Lung (tissue), 12 donors: ENCODE measurements around the gene CENPP. TPM values are rescaled to one million over a fixed set of nuclear protein-coding genes. Genes with fewer than 3 reads are reported as not detected.

Source experiments
- ATAC-seq: fragments of 200-7000 bp; cut with Tn5 transposase; one replicate; pipeline ENCODE4 v1.9.1; 2020; ENCODE audit warnings: moderate number of reproducible peaks; ENCODE audit not compliant: insufficient read depth, low FRiP score
- DNase-seq, 3 donors: peaks; one replicate each; pipeline ENCODE4 v3.0.0-alpha.2; 2013 to 2017
- H3K27ac ChIP-seq, 2 donors: one replicate each; pipeline ENCODE4 v1.5.1; 2013; ENCODE audit warnings: mild to moderate bottlenecking in 2 of 2, moderate library complexity in 2 of 2, control low read depth in 1 of 2, inconsistent platforms in 1 of 2, low read depth in 1 of 2, low read length in 1 of 2
- H3K27me3 ChIP-seq, 3 donors: one replicate each; pipeline ENCODE4 v1.5.1; 2013; ENCODE audit warnings: low read length in 2 of 3; ENCODE audit not compliant: control insufficient read depth in 3 of 3, insufficient read depth in 3 of 3
- H3K36me3 ChIP-seq, 4 donors: one replicate each; pipeline ENCODE4 v1.5.1; 2013; ENCODE audit warnings: low read length in 4 of 4, mild to moderate bottlenecking in 1 of 4, moderate library complexity in 1 of 4; ENCODE audit not compliant: control insufficient read depth in 4 of 4, insufficient read depth in 4 of 4
- H3K4me1 ChIP-seq, 5 donors: one replicate each; pipeline ENCODE4 v1.5.1; 2013; ENCODE audit warnings: low read length in 5 of 5, mild to moderate bottlenecking in 2 of 5, moderate library complexity in 1 of 5; ENCODE audit not compliant: control insufficient read depth in 5 of 5, insufficient read depth in 5 of 5
- H3K4me3 ChIP-seq: one replicate; pipeline ENCODE4 v1.5.1; 2013; ENCODE audit warnings: mild to moderate bottlenecking, control low read depth, moderate library complexity
- H3K9ac ChIP-seq, 2 donors: one replicate each; pipeline ENCODE4 v1.5.1; 2013; ENCODE audit warnings: low read length in 2 of 2, control low read depth in 1 of 2; ENCODE audit not compliant: insufficient read depth in 1 of 2
- H3K9me3 ChIP-seq, 4 donors: one replicate each; pipeline ENCODE4 v1.5.1; 2013; ENCODE audit warnings: low read length in 3 of 4, mild to moderate bottlenecking in 1 of 4, moderate library complexity in 1 of 4; ENCODE audit not compliant: control insufficient read depth in 4 of 4, insufficient read depth in 3 of 4
- CTCF ChIP-seq: IDR thresholded peaks from 2 replicates; pipeline ENCODE4 v1.5.1; 2012; ENCODE audit warnings: mild to moderate bottlenecking; ENCODE audit errors: control extremely low read depth, extremely low read depth
- WGBS, 2 donors: extraction: QIAGEN DNeasy Blood & Tissue Kit; methylation state at CpG; one replicate each; pipeline ENCODE4 v1.1.7; 2013; 5-methylcytosine and 5-hydroxymethylcytosine counted together
- polyA plus RNA-seq, 2 donors: library from polyadenylated mRNA; stranded (reverse); fragments of 200-250 nt; gene quantifications; one replicate each; pipeline ENCODE4 v1.2.1, GENCODE V29; 2013
- total RNA-seq, 2 donors: library from RNA; depleted of rRNA in 1 of 2; stranded (reverse); fragments of >200 nt in 1 of 2; gene quantifications; one replicate each; pipeline ENCODE4 v1.2.1, GENCODE V29; 2014 to 2021
- donor health status: control.
- donor health status: control.
- donor health status: Bipolar disorder and iron deficiency.
- donor health status: healthy.
- donor health status: DM: yes; HTN: yes; CAD: no.

The CENPP gene
- total and polyA plus RNA-seq, 4 donors, result 1.2 to 11.8 (median 2.9) TPM

GRCh38 chr9:92535940-92536850 is 210.4 kb downstream of the CENPP start, which contains the start of gene ECM2:
Gene ECM2, minus strand, starts transcription at chr9:92535990. Its CDS starts 13,124 bp downstream, at chr9:92522866.
- WGBS, 2 donors, result 57 to 75% methylated on average over 7 of the region's 7 CpGs
- ATAC-seq (no peak), DNase-seq (peak; percentile 29 to 90 (median 89))
- H3K27ac ChIP-seq, result peak within 1 kb of the TSS; percentile 60 to 70
- H3K9ac ChIP-seq, result peak within 1 kb of the TSS; percentile 90 to 94
- H3K36me3 ChIP-seq, result peaks cover 0 to 4% (median 0%) of the 10 kb centered on the region in 4 donors
- H3K27me3 ChIP-seq, result no peaks in the 10 kb centered on the region
- no peak within 1 kb of the TSS for H3K4me3 ChIP-seq
- no peak for TF ChIP-seq CTCF
- H3K4me1 ChIP-seq, result peaks cover 0 to 16% (median 5%) of the 10 kb centered on the region in 5 donors
- peaks cover 0 to 5% (median 0%) of the 10 kb centered on the region in 4 donors for H3K9me3 ChIP-seq

- no peak for ATAC-seq
These were observed 212.8 kb downstream of the CENPP start for GRCh38 chr9:92538541-92538940.

GRCh38 chr9:92543972-92544371 is 218.2 kb downstream of the CENPP start:
- TF ChIP-seq CTCF, result no peak
- H3K9ac ChIP-seq, result no peak overlapping the region
- H3K4me3 ChIP-seq, result no peak overlapping the region
- H3K36me3 ChIP-seq, result no peaks in the 10 kb centered on the region
- WGBS, 2 donors, result 85 to 92% methylated on average over 7 of the region's 7 CpGs
- ATAC-seq, result no peak
- H3K27ac ChIP-seq, result no peak overlapping the region
- H3K4me1 ChIP-seq, result no peaks in the 10 kb centered on the region
- no peaks in the 10 kb centered on the region for H3K9me3 ChIP-seq
- DNase-seq, result no peak
- H3K27me3 ChIP-seq, result no peaks in the 10 kb centered on the region

More at GRCh38 chr9:92538541-92538940, 212.8 kb downstream of the CENPP start:
- Histone ChIP-seq H3K9ac (no peak overlapping the region), H3K36me3 (no peaks in the 10 kb centered on the region), H3K27me3 (no peaks in the 10 kb centered on the region), H3K27ac (no peak overlapping the region), H3K4me3 (no peak overlapping the region), H3K4me1 (peaks cover 0 to 16% (median 5%) of the 10 kb centered on the region in 5 donors), H3K9me3 (no peaks in the 10 kb centered on the region)
- no peak for TF ChIP-seq CTCF
- WGBS, 2 donors, result 46 to 71% methylated on average over 2 of the region's 2 CpGs
- DNase-seq, result no peak
